H1 (cell line): ENCODE results near the gene CACNA2D3. TPM values are rescaled to one million over a fixed set of nuclear protein-coding genes. Genes with fewer than 3 reads are reported as not detected.

Source experiments
- RAD21 ChIP-seq, 2 experiments: IDR thresholded peaks in 1 of 2; conservative IDR thresholded peaks in 1 of 2; 2 replicates each; pipeline ENCODE4 v1.6.1; 2011; ENCODE audit warnings: low read depth in 2 of 2, low read length in 2 of 2, improper control_type of control experiment in 1 of 2, inconsistent platforms in 1 of 2, mild to moderate bottlenecking in 1 of 2, moderate library complexity in 1 of 2
- polyA plus RNA-seq, 7 experiments: library from polyadenylated mRNA; depleted of rRNA in 3 of 7; stranded (reverse) in 5 of 7; unstranded in 2 of 7; fragments of >200 nt in 5 of 7; fragments of 200-250 nt in 2 of 7; gene quantifications; 1 replicate in 5 of 7; 2 replicates in 1 of 7; 4 replicates in 1 of 7; pipeline versions ENCODE4 v1.2.1 to v1.2.3, GENCODE V29; 2011 to 2013; ENCODE audit warnings: missing spikeins in 2 of 7, mixed read lengths in 2 of 7
- total RNA-seq: library from RNA; stranded (reverse); fragmentation: NEBNext Ultra II Directional; extraction: Animal tissue kit (Norgen Biotek cat#: 25700); gene quantifications from 2 replicates; pipeline ENCODE4 v1.2.1, GENCODE V29; 2021

CACNA2D3 gene
- total and polyA plus RNA-seq, 2 of the 8 experiments (the other 6 are each of a cell fraction or from before 2014, with no cell fraction given): 1.5 to 1.8 TPM

DNA sequence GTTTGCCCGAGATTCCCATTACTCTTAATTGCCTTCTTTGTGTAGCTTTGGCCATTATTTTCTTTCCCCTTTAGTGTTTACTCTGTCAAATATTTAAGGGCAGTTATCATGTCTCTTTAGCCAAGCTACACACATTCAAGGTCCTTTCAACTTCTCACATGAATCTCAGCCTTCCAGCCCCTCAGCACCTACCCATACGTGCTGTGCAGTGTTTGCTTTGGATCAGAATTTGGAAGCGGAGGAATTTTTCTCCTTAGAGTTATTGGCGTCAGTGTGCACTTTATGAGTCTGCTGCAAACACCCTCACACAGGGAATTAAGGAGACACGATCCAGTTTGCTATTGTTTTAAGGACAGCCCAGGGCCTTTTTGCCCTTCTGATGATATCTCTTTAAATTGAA, 231.6 kb downstream of the CACNA2D3 start (continued):
- TF ChIP-seq RAD21 (IDR thresholded peaks at IDR 0.05 in 1 of 2, conservative IDR thresholded peaks at IDR 0.05 in 1 of 2; ENCODE audit: low read depth in 2 of 2, low read length in 2 of 2): no peak
